ENCODE results near the gene PRKAR1B.
"Not testable (repeated sequence)": the region's sequence is repeated elsewhere in the genome, so short reads cannot be mapped to it uniquely, and the experiment has no call there.

The PRKAR1B gene

DNA sequence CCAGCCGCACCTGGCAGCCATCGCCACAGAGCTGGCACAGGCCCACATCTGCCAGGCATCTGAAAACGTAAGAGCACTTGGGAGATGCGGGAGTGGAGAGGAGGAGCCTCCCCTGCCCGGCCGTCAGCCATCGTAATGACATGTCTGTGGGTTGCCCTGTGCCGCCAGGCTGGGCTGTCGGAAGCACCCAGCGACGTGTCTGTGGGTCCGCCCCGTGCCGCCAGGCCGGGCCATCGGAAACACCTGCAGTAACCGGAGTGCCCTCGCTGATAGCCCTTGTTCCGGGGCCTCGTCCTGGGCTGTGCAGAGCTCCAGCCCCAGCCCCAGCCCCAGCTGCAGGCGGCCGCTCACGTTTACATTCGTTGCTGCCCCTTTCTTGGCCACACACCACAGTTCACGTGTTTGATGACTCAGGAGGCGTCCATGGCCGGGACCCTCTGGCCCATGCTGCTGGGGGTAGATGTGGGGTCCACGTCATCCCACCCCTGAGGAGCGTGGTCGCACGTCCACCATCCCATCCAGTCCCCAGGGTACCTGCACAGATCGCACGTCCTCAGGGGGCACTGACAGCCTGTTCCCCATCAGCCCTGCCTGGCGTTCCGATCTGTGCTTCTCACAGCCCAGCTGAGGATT, 30.0 kb upstream of the PRKAR1B start:
- DNase-seq (ENCODE audit: low spot score), result no peak

DNA sequence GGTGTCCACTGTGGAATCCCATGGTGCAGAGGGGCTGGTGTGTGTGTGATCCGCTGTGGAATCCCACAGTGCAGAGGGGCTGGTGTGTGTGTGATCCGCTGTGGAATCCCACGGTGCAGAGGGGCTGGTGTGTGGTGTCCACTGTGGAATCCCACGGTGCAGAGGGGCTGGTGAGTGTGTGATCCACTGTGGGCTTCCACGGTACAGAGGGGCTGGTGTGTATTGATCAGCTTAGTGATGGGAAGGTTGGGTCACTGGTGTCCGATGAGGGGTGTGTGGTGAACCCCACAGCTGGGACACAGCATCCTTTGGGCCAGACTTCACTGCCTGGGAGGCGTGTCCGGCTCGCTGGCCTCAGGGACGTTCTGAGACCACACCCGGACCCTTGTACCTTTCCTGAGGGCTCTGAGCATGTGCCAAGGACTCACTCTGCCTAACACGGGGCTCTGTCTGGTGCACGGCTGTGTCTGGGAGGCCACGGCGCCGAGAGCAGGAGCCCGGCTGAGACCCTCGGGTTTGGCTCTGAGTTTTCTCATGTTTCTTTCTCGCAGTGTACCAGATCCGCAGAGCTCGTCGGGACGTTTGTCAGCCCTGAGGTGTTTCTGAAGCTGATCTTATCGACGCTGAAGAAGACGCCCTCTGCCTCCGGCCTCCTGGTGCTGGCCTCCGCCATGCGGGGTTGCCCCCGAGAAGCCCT, 29.3 kb upstream of the PRKAR1B start:
- no peak for DNase-seq (ENCODE audit: low spot score)

DNA sequence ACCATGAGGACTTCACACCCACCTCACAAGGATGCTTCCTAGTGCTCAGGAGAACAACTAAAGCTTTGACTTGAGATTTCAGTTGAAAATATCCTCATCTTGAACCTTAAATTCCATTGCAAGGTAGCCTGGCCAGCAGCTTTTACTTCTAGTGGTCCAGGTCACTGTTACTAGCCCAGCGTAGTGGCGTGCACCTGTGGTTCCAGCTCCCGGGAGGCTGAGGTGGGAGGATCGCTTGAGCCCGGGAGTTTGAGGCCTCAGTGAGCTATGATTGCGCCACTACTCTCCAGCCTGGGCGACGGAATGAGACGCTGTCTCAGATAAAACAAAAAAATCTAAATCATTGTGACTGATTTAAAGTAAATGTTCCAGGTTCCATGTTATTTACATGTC, 28.3 kb upstream of the PRKAR1B start:
- no peak for DNase-seq (ENCODE audit: low spot score)

DNA sequence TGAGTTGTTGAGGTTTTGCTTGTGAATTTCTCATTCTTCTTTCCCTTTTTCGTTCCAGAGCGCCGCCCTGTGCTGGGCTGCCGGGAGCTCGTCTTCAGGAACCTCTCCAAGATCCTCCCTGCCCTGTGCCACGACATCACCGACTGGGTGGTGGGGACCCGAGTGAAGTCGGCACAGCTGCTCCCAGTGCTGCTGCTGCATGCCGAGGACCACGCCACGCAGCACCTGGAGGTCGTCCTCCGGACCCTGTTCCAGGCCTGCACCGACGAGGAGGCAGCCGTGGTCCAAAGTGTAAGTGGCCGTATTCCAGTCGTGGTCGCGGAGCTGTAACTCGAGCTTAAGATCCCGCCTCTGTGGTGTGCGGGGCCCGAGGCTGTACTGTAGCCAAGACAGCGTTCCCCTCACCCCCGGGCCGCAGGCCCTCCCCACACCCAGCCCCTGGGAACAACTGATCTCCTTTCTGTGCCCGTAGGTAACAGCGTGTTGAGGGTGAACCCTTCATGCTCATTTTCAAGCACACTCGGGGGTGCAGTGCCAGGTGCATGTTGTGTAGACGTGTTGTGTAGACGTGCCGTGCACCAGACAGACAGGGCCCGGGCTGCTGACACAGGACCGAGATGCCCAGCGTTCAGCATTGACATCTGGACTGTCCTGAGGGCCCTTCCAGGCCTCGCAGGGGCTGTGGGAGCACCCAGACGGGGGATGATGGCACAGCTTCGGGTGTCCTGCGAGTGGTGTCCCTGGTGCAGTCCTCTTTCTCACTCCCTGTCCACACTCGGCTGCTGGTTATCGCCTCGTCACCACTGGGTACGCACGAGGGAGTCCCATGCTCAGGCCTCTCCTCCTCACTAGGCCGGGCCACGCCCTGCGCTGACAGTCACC, 27.7 kb upstream of the PRKAR1B start:
- no peak for DNase-seq (ENCODE audit: low spot score)

DNA sequence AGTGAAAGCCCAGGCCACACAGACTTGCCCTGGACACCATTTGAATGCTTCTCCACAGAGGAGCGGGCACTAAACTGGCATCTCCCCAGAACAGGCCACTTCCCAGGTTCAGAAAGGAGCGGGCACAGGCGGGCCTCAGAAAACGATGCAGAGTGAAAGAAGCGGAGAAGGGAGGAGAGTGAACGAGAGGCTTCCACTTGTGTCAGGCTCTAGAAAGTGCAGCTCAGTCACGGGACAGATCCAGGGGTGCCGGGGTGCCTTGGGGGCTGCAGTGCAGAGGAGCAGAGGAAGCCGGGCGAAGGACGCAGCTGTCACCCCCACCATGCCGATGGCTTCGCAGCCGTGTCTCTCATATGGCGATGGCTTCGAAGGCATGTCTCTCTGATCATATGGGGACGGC, 26.1 kb upstream of the PRKAR1B start:
- no peak for DNase-seq (ENCODE audit: low spot score)

DNA sequence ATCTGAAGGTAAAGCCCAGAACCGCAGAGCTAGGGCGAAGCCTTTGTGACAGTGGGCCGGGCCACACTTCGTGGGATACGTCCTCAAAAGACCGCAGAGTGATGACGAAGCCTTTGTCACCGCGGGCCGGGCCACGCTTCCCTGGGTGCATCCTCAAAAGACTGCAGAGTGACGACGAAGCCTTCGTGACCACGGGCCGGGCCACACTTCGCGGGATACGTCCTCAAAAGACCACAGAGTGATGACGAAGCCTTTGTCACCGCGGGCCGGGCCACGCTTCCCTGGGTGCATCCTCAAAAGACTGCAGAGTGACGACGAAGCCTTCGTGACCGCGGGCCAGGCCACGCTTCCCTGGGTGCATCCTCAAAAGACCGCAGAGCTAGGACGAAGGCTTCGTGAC, 25.2 kb upstream of the PRKAR1B start:
- DNase-seq (ENCODE audit: low spot score), result not testable (repeated sequence)

DNA sequence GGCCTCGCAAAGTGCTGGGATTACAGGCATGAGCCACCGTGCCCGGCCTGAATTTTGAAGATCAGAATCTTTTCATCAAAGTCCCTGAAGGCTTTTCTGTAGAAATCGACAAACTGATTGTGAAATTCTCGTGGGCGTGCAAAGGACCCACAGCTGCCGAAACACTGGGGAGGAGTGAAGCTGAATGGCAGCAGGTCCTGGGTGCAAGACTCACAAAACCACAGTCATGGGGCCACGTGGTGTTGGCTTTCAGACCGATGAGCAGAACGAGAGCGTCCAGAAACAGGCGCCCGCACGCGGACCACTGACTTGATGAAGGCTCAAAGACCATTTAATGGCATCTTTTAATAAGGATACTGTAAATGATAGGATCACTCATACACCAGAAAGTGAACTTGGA, 24.7 kb upstream of the PRKAR1B start:
- DNase-seq (ENCODE audit: low spot score), result no peak

DNA sequence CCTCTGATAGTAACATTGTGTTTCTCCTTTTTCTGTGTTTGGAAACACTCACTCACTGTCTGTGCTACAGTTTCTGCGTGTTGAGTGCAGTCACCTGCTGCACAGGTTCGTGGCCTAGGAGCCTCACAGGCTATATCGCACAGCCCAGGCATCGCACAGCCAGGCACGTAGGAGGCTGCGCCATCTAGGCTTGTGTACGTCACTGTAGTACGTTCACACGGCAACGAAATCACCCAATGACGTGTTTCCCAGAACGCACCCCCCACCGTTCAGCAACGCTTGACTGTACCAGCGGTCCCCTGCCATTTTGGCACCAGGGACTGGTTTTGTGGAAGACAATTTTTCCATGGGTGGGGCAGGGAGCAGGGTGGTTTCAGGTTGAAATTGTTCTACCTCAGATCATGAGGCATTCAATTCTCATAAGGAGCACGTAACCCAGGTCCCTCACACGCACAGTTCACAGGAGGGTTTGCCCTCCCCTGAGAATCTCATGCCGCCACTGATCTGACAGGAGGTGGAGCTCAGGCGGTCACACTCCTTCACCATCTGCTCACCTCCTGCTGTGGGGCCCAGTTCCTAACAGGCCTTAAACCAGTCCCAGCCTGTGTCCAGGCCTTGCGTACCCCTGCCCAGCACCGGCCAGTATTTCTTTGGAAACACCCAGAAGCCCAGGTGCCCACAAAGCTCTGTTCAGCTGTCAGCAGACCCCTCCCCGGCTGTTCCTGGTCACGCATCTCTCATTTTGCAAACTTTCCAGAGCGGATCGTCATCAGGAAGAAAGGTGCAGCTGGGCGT, 23.2 kb upstream of the PRKAR1B start:
- no peak for DNase-seq (ENCODE audit: low spot score)

DNA sequence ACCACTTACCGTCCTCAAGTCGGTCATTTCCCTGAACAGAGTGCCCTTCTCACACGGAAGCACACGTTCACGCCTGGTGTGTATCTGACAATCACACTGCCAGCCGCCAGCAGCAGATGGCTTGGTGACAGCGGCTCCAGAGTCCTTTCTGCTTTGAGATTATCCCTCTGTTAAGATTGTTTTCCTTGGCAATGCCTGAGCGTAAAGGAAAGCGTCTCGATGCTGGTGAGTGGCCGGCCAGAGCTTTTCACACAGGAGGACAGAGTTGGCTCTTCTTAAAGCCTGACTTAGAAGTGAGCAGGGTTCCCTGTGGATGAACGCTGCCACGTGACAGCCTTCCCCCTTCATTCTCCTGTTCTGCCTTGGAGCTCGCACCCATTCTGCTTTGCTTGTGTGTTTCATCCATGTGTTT, 22.1 kb upstream of the PRKAR1B start:
- DNase-seq (ENCODE audit: low spot score), result no peak

DNA sequence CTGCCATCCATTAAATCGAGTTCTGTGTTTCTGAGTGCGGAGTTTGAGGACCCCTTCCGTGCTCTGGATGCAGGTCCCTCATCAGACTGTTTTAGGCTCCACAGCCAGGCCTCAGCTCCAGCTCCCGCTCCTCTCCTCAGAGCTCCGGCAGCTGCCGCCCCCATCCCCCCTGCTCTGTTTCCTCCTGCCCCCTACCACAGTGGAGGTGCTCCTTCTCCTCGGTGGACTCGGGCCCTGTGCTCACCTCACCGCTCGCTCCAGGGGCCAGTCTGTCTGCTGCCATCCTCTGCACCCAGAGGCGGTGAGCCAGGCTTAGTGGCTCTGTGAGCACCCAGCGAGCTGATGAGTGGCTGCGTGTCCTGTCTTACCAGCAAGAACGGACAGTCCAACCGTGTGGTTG, 21.4 kb upstream of the PRKAR1B start:
- no peak for DNase-seq (ENCODE audit: low spot score)

DNA sequence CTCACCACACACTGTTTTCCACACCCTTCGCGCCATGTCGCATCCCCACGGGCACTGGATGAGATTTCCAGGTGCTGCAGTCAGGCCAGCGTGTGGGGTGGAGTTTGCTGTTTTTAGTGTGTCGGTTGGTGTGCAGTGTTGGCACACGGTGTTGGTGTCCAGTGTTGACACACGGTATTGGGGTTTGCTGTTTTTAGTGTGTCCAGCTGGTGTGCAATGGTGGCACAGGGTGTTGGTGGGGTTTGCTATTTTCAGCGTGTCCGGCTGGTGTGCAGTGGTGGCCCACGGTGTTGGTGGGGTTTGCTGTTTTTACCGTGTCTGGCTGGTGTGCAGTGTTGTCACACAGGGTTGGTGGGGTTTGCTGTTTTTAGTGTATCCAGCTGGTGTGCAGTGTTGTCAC, 20.1 kb upstream of the PRKAR1B start:
- no peak for DNase-seq (ENCODE audit: low spot score)

DNA sequence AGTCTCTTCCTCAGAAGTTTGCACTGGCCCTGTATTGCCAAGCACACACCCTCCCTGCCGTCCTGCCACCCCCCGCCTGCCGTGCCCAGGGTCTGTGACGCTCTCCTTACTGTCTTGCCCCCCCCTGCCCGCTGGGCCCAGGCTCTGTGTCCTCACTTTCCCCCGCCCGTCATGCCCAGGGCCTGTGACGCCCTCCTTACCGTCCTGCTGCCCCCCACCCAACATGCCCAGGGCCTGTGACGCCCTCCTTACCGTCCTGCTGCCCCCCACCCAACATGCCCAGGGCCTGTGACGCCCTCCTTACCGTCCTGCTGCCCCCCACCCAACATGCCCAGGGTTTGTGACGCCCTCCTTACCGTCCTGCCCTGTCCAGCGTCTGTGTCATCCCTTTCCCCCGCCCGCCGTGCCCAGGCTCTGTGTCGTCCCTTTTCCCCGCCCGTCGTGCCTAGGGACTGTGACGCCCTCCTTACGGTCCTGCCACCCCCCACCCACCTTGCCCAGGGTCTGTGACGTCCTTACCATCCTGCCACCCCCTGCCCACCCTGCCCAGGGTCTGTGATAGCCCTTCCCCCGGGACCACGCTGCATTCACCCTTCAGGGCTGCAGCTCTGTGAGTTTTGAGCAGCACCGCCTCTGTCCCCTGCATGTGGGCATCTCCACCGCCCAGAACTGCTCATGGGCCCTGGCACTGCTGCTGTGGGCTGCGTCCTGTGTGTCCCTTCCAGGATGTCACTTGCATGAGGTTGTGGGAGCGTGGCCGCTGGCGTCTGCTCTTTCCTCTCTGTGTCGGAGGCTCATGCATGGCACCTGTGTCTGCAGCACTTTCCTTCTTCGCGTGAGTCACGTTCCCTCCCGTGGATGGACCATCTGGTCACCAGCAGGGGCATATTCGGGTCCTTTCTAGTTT, 19.3 kb upstream of the PRKAR1B start:
- no peak for DNase-seq (ENCODE audit: low spot score)

DNA sequence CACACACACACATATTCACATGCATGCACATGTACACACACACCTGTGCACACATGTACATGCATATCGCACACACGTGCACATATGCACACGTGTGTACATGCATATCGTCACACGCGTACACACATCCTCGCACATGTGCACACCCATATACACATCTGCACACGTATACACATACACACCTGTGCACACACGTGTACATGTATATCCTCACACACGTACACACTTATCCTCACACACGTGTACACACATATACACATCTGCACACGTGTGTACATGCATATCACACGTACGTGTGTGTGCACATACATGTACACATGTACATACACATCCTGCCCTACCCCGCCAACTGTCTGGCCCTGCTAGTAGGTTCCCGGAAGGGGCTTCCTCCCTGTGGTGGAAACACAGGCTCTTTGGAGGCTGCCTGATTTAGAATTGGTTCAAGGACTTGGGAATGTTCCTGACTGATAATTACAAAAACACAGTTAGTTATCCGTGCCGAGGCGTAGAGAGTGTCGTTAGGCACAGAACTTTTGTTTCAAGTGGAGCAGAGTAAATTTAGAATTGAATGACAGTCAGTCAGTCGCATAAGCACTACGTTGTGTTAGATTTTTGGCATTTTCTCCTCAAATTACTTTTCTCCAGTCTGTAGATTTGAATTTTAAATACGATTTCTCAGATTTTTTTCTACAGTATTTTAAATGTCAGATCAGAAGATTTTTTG, 18.5 kb upstream of the PRKAR1B start:
- DNase-seq (ENCODE audit: low spot score), result no peak

DNA sequence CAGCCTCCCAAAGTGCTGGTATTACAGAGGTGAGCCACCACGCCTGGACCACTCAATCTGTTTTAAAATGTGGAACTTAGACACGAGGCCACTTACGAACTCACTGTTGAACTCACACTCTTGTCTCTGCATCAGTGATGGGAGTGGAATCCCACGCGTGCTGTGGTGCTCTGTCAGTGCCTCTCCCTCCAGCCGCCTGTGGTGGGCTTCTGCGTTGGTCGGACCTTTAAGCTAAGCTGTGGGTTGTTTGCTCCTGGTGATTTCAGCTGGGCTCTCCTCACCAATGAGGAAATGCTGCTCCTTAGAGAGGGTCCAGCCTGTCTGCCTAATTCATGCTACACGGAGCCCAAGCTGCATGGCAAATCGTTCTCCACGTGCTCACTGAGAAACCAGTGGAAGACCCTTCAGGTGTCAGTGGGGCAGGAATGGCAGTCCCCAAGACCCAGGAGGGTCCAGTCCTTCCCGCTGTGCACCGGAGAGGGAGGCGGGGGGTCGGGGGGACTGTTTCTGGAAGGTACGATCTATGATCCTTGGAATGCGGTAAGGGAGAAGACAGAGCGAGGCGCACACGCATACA, 17.9 kb upstream of the PRKAR1B start:
- no peak for DNase-seq (ENCODE audit: low spot score)

DNA sequence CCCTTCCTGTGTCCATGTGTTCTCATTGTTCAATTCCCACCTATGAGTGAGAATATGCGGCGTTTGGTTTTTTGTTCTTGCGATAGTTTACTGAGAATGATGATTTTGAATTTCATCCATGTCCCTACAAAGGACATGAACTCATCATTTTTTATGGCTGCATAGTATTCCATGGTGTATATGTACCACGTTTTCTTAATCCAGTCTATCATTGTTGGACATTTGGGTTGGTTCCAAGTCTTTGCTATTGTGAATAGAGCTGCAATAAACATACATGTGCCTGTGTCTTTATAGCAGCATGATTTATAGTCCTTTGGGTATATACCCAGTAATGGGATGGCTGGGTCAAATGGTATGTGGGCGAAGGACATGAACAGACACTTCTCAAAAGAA, 17.0 kb upstream of the PRKAR1B start:
- DNase-seq (ENCODE audit: low spot score), result not testable (repeated sequence)

DNA sequence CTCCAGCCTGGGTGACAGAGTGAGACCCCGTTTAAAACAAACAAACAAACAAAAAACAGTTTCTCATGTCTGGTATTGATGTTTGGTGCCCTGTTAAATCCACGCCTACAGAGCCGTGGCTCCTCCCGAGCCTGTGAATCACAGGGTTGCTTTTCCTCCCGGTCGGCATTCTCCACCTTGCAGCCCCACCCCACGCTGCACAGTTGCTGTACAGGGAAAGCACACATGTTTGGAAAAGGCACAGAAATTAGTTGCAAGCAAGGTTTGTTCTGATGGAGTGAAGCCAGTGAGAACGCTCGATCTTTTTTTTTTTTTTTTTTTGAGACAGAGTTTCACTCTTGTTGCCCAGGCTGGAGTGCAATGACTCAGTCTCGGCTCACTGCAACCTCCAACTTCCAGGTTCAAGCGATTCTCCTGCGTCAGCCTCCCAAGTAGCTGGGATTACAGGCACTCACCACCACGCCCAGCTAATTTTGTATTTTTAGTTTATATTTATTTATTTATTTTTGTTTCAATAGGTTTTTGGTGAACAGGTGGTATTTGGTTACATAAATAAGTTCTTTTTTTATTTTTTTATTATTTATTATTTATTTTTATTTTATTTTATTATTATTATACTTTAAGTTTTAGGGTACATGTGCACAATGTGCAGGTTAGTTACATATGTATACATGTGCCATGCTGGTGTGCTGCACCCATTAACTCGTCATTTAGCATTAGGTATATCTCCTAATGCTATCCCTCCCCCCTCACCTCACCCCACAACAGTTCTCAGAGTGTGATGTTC, 16.5 kb upstream of the PRKAR1B start:
- not testable (repeated sequence) for DNase-seq (ENCODE audit: low spot score)

DNA sequence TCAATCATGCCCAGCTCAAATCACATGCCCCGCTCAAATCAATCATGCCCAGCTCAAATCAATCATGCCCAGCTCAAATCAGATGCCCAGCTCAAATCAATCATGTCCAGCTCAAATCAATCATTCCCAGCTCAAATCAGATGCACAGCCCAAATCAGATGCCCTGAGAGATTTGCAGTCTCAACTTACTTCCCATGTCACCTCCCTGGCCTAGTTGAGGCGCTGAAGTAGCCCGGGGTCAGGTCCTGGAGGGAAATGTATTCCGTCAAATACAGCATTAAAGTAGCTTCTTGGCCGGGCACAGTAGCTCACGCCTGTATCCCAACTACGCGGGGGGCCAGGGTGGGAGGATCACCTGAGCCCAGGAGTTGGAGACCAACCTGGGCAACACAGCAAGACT, 15.7 kb upstream of the PRKAR1B start:
- DNase-seq (ENCODE audit: low spot score), result no peak

DNA sequence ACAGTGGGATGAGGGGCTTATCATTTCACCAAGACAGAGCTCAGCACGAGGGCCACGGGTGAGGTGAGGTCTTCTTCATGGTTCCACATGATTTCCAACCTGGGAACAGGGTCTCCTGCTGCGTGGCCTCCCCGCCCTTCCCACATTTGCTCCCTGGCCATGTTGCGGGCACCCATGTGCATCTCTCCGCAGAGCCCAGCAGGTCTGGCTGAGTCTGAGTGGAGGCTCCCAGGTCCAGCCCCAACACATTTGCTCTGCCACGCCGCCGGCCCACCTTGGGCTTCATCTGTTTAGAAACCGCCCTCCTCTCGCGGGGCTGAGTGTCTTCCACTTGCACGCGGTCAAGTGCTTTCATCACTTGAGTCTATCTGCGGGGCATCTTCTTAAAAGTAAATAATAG, 14.8 kb upstream of the PRKAR1B start:
- DNase-seq (ENCODE audit: low spot score), result no peak

DNA sequence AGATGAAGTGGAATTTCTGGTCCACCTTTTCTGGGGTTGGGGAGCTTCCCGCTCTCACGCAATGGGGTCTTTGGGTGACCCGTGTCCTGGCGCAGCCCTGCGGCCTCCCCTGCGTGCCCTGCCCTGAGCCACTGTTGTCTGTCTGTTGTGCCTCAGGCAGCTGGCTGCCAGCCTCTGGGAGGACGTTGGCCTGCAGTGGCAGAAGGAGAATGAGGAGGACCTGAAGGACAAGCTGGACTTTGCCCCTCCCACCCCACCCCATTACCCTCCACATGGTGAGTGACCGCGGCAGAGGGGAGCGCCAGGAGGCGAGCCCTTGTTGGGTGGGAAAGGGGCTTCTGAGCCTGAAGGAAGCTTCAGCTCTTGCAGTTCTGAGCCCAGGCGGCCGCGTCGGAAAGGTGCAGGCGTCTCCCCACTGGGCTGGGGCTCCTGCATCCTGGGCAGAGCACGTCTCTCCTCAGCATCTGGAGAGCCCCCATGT, 14.2 kb upstream of the PRKAR1B start:
- DNase-seq (ENCODE audit: low spot score), result no peak

Data from activated CD4-positive, alpha-beta T cell treated with anti-CD3 and anti-CD28 coated beads, Interleukin-2, Interleukin-4, amounts not matched to agents 100 ng/mL and 50 ng/mL, durations not matched to agents 16 hours and 8 hours (primary cell).